ENCODE data around the gene MIB2.

Gene MIB2

DNA sequence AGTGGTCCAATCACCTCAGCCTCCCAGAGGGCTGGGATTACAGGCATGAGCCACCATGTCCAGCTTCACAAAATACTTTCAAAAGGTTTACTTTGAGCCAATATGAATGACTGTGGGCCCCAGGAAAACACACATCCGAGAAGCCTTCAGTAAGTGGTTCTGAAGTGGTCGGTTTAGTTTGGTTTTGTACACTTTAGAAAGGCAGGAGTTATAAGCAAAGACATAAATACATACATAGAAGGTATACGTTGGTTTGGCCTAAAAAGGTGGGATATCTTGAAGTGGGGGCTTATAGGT lies 3.2 kb upstream of the MIB2 start:
- no peak for DNase-seq (ENCODE audit: low read depth in 1 of 2, low spot score in 1 of 2)
- no peak for TF ChIP-seq JUND (IDR thresholded peaks at IDR 0.05; ENCODE audit: low read depth)
- in situ Hi-C loops (cut with HindIII; ENCODE audit: low pct_unique_long_range_greater_than_20kb, low sequenced_read_pairs) = no loop called here

- no peak for TF ChIP-seq JUND (IDR thresholded peaks at IDR 0.05; ENCODE audit: low read depth)
- in situ Hi-C loops (cut with HindIII; ENCODE audit: low pct_unique_long_range_greater_than_20kb, low sequenced_read_pairs) = no loop called here
- DNase-seq (ENCODE audit: low read depth in 1 of 2, low spot score in 1 of 2) = no peak
Measured at GRCh38 chr1:1613509-1614082, 1.7 kb upstream of the MIB2 start.

DNA sequence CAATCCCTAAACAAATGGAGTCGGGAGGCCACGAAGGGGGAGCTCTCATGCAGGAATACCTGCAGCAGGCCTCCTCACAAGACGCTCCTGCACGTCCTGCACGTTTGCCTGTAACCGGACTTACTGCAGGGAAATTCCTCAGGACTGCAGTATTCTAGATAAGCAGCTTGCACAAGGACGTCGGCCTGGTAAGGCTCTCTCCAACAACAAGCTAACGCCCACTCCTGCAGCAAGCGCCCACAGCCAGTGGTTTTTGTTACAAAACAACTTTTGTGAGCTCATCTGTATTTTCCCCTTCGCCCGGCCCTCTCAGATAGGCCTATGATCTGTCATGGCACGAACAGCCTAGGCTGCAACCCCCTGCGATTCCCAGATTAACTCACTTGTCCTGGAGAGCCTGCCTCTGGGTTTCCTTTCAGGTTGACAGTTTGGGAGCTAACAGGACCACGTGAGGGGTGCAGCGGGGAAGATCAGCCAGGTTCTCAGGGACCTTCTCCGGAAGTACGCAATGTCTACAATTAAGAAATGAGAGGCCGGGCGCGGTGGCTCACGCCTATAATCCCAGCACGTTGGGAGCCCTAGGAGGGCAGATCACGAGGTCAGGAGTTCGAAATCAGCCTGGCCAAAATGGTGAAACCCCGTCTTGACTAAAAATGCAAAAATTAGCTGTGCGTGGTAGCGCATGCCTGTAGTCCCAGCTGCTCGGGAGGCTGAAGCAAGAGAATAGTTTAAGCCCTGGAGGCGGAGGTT lies 921 bp upstream of the MIB2 start:
- no peak for TF ChIP-seq JUND (IDR thresholded peaks at IDR 0.05; ENCODE audit: low read depth)
- in situ Hi-C loops (cut with HindIII; ENCODE audit: low pct_unique_long_range_greater_than_20kb, low sequenced_read_pairs) = no loop called here
- no peak for DNase-seq (ENCODE audit: low read depth in 1 of 2, low spot score in 1 of 2)

DNA sequence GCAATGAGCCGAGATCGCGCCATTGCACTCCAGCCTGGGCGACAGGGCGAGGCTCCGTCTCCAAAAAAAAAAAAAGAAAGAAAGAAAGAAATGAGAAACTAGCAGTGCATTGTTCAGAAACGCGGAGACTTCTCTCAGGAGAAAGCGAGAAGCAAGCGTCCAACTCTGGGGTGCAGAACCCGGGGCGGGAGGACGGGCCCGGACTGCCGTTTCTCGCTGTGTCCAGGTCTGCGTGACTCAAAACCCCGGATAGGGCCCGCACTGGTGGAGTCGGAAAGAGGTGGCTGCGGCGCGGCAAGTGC lies 395 bp upstream of the MIB2 start:
- TF ChIP-seq JUND (IDR thresholded peaks at IDR 0.05; ENCODE audit: low read depth) = no peak
- no peak for DNase-seq (ENCODE audit: low read depth in 1 of 2, low spot score in 1 of 2)
- in situ Hi-C loops (cut with HindIII; ENCODE audit: low pct_unique_long_range_greater_than_20kb, low sequenced_read_pairs) = no loop called here

DNA sequence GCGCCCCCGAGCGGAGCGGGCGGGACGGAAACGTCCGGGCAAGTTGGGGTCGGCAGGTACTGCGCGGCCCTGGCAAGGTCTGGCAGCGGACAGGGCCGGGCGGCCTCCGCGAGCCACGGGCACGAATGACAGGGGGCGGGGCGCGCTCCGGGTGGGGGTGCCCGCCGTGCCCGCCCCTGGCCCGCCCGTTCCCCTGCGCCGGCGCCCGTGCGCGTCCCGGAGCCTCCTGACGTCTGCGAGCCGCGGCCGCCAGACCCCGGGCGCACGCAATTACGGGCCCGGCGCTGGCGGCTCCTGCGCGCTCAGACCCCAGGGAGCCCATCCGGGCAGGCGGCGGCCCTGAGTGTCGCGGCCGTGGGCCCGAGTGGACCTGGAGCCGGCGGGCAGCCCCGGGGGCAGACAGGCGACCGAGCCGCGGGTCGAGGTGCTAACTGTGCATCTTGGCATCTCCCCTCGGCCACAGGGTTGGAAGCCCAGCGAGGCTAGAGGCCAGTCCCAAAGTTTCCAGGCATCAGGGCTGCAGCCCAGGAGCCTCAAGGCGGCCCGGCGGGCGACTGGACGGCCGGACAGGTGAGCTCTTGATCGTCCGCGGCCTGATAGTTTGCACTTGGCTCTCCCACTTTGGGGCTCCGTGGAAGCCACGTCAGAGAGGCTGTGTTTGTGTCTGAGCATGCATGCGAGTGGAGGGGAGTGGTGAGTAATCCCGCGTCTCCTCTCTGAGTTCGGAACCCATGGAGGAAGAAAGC lies 918 bp downstream of the MIB2 start:
- no peak for TF ChIP-seq JUND (IDR thresholded peaks at IDR 0.05; ENCODE audit: low read depth)
- DNase-seq (ENCODE audit: low read depth in 1 of 2, low spot score in 1 of 2) = peak; percentile 48 to 80
- in situ Hi-C loops (cut with HindIII; ENCODE audit: low pct_unique_long_range_greater_than_20kb, low sequenced_read_pairs) = no loop called here

GRCh38 chr1:1616838-1617237 lies 1.5 kb downstream of the MIB2 start:
- TF ChIP-seq JUND (IDR thresholded peaks at IDR 0.05; ENCODE audit: low read depth) = no peak
- no peak for DNase-seq (ENCODE audit: low read depth in 1 of 2, low spot score in 1 of 2)
- in situ Hi-C loops (cut with HindIII; ENCODE audit: low pct_unique_long_range_greater_than_20kb, low sequenced_read_pairs) = no loop called here

DNA sequence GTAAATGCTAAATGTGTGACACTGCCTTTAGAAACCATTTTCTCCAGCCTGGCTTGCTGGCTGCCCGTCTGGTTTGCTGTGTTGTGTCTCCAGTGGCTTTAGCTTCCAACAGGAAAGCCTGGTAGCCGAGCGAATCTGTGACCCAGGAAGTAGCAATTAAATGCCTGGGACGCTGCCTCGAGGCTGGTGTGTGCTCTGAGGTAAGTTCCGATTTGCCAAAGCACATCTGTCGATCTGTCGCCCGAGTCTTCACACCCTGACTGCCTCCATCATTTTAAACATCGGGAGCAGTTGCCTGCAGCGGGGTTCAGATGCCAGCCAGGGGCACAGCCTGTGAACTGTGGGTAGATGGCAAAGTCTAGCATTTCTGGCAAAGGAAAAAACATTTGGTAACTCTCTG lies 2.2 kb downstream of the MIB2 start:
- in situ Hi-C loops (cut with HindIII; ENCODE audit: low pct_unique_long_range_greater_than_20kb, low sequenced_read_pairs) = no loop called here
- TF ChIP-seq JUND (IDR thresholded peaks at IDR 0.05; ENCODE audit: low read depth) = no peak
- DNase-seq (ENCODE audit: low read depth in 1 of 2, low spot score in 1 of 2) = no peak

GRCh38 chr1:1617925-1618324 lies 2.6 kb downstream of the MIB2 start:
- in situ Hi-C loops (cut with HindIII; ENCODE audit: low pct_unique_long_range_greater_than_20kb, low sequenced_read_pairs) = no loop called here
- DNase-seq (ENCODE audit: low read depth in 1 of 2, low spot score in 1 of 2) = no peak
- no peak for TF ChIP-seq JUND (IDR thresholded peaks at IDR 0.05; ENCODE audit: low read depth)

DNA sequence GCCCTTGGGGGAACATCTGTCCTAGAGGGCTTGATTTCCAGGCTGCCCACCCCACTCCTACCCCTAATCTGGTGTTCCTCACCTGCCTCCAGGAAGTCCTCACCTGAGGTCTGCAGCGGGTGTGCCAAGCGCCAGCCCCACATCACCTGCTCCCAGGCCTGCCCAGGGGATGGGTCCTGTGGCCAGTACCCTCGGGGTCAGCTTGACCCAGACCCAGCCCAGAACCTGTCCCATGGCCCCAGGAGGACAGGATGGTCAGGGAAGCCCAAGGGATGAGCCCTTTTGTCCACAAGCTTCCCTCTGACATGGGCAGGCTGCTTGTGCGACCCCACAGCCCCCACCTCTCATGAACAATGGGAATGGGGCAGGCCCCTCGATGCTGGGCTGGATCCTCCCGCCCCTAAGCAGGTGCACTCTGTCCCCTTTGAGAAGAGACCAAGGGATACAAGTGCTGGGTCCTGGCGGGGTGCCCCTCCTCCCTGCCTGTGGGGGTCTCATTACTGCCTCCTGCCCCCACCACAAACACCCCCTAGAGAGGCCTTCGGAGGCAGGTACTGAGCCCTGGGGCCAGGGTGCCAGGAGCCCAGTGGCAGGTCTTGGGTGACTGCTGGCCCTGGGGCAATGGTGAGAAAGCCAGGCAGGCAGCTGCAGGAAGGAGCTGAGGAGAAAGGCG lies 3.2 kb downstream of the MIB2 start:
- no peak for DNase-seq (ENCODE audit: low read depth in 1 of 2, low spot score in 1 of 2)
- no peak for TF ChIP-seq JUND (IDR thresholded peaks at IDR 0.05; ENCODE audit: low read depth)
- in situ Hi-C loops (cut with HindIII; ENCODE audit: low pct_unique_long_range_greater_than_20kb, low sequenced_read_pairs) = no loop called here

DNA sequence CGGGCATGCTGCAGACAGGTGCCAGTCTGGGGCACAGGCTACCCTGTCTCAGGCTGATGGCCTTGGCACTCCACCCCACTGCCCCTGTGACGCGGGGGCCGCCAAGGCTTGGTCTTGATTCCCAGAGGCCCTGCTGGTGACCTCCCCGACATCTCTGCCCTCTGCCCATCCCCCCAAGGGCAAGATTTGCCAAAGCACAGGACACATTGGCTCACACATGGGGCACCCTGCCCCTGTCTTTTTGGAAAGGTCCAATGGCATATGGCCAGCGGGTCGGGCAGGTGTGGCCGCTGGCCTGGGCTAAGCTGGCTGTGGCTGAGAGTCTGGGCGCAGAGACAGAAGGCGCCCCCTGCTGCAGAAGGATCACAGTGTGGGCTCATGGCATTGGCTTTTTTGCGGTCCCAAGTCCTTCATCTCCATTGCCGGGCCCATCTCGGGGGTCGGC lies 4.6 kb downstream of the MIB2 start:
- TF ChIP-seq JUND (IDR thresholded peaks at IDR 0.05; ENCODE audit: low read depth) = no peak
- in situ Hi-C loops (cut with HindIII; ENCODE audit: low pct_unique_long_range_greater_than_20kb, low sequenced_read_pairs) = no loop called here
- DNase-seq (ENCODE audit: low read depth in 1 of 2, low spot score in 1 of 2) = no peak

DNA sequence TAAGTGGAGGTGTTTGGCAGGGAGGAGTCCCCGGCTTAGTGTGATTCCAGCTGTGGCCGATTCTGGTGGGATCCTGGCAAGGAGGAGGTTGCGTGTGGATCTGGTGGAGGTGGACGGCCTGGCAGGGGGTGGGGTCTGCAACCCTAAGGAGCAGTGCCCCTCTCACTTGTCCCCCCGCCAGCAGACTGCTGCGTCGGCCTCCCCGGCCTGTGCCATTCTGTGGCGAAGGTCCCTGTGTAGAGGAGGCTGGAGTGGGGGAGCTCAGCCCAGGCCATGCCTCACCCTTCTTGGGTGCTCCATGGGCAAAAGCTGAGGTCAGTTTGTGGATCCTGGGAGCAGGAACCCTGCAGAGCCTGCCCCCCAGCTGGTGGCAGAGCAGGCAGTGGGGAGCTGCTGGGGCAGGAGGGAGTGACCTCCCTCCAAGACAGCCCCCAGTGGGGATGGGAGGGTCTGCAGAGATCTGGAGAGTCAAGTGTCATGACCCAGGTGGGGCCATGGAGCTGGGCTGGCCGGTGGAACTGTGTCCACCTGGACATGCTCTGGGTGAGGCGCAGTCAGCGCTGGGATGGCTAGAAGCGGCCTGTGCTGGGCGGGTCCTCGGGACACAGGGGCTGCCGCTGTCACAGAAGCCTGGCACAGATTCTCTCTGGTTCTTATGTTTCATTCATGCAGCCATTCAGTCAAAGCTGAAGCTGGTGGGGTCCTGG lies 5.3 kb downstream of the MIB2 start:
- DNase-seq (ENCODE audit: low read depth in 1 of 2, low spot score in 1 of 2) = no peak
- TF ChIP-seq JUND (IDR thresholded peaks at IDR 0.05; ENCODE audit: low read depth) = no peak
- in situ Hi-C loops (cut with HindIII; ENCODE audit: low pct_unique_long_range_greater_than_20kb, low sequenced_read_pairs) = no loop called here

GRCh38 chr1:1621173-1622009 lies 6.1 kb downstream of the MIB2 start:
- DNase-seq (ENCODE audit: low read depth in 1 of 2, low spot score in 1 of 2) = no peak
- in situ Hi-C loops (cut with HindIII; ENCODE audit: low pct_unique_long_range_greater_than_20kb, low sequenced_read_pairs) = no loop called here
- TF ChIP-seq JUND (IDR thresholded peaks at IDR 0.05; ENCODE audit: low read depth) = no peak

Measured in T47D (cell line).